Measurements from ENCODE around the gene DUSP1.

DUSP1 gene

GRCh38 chr5:172762214-172763119 is 8.5 kb downstream of the DUSP1 start:
- no peak for DNase-seq

- no peak for DNase-seq
These were observed 10.0 kb downstream of the DUSP1 start for GRCh38 chr5:172760959-172761358.

GRCh38 chr5:172760136-172760535 is 10.9 kb downstream of the DUSP1 start:
- no peak for DNase-seq

GRCh38 chr5:172758834-172759149 is 12.2 kb downstream of the DUSP1 start:
- DNase-seq = no peak

- no peak for DNase-seq
These were observed 12.7 kb downstream of the DUSP1 start for GRCh38 chr5:172758077-172758833.

GRCh38 chr5:172757394-172758010 is 13.5 kb downstream of the DUSP1 start:
- DNase-seq = no peak

GRCh38 chr5:172756764-172757393 is 14.1 kb downstream of the DUSP1 start:
- DNase-seq = no peak

- no peak for DNase-seq
These were observed 16.2 kb downstream of the DUSP1 start for GRCh38 chr5:172754596-172755356.

- no peak for DNase-seq
These were observed 17.9 kb downstream of the DUSP1 start for GRCh38 chr5:172753101-172753500.

GRCh38 chr5:172751761-172752510 is 19.1 kb downstream of the DUSP1 start:
- DNase-seq = no peak

- no peak for DNase-seq
These were observed 20.9 kb downstream of the DUSP1 start for GRCh38 chr5:172749881-172750633.

GRCh38 chr5:172749076-172749475 is 21.9 kb downstream of the DUSP1 start:
- no peak for DNase-seq

- no peak for DNase-seq
These were observed 22.6 kb downstream of the DUSP1 start for GRCh38 chr5:172748341-172748843.

GRCh38 chr5:172747471-172747870 is 23.5 kb downstream of the DUSP1 start:
- no peak for DNase-seq

GRCh38 chr5:172746725-172747124 is 24.3 kb downstream of the DUSP1 start:
- DNase-seq = no peak

- DNase-seq = no peak
These were observed 25.2 kb downstream of the DUSP1 start for GRCh38 chr5:172745838-172746237.

GRCh38 chr5:172745406-172745805 is 25.6 kb downstream of the DUSP1 start:
- DNase-seq = no peak

GRCh38 chr5:172744123-172745104 is 26.6 kb downstream of the DUSP1 start:
- DNase-seq = no peak

Data from activated T-cell treated with anti-CD3 and anti-CD28 coated beads, Interleukin-2, amount 50 U/mL, for 48 hours (primary cell).